ENCODE measurements around the gene RPUSD4. TPM values are rescaled to one million over a fixed set of nuclear protein-coding genes. Genes with fewer than 3 reads are reported as not detected.

RPUSD4 gene
- polyA plus RNA-seq, 1 of the 3 experiments (the other 2 are of a cell fraction), result 18.0 TPM

DNA sequence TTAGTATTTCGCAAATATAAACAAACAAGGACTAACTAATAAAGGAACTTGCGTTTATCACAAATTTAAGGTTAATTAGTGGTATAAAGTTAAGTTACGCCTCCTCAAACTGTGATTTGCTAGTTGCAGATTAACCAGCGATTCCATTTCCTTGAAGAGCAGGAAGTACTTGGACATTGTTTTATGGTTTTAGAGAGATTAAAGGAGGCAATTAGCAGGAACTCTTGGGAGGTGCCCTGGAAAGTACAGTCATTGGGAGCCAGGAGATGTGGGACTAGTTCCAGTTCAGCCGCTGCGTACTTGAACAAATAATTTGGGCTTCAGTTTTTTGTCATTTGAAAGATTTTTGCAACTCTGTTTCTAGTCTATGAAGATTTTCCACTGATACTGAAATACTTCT lies 3.4 kb upstream of the RPUSD4 start:
- Histone ChIP-seq H2AFZ (ENCODE audit: low read depth) (no peak overlapping the region), H3F3A (replicated peaks; ENCODE audit: insufficient read depth) (no peaks in the 10 kb centered on the region), H3K79me2 (ENCODE audit: insufficient read depth) (peaks cover 91% of the 10 kb centered on the region), H3K4me3 (ENCODE audit: low read depth in 2 of 2, low read length in 1 of 2) (no peak overlapping the region), H3K27ac (ENCODE audit: low read depth in 2 of 2, low read length in 1 of 2) (no peak overlapping the region), H3K4me1 (ENCODE audit: control insufficient read depth in 1 of 2, insufficient read depth in 2 of 2, low read depth in 1 of 2, low read length in 1 of 2) (peaks cover 9 to 11% of the 10 kb centered on the region in 2 experiments), H3K27me3 (ENCODE audit: insufficient read depth) (no peaks in the 10 kb centered on the region), H4K20me1 (ENCODE audit: insufficient read depth) (peaks cover 15% of the 10 kb centered on the region), H3K9me3 (no peaks in the 10 kb centered on the region), H3K9ac (no peak overlapping the region), H3K36me3 (replicated peaks in 1 of 2; ENCODE audit: control insufficient read depth in 1 of 2, insufficient read depth in 2 of 2, low read length in 1 of 2) (peaks cover 0 to 1% of the 10 kb centered on the region in 2 experiments), H3K4me2 (no peak overlapping the region), H3K9me2 (no peaks in the 10 kb centered on the region)
- CTCF ChIA-PET, result no interaction called here
- POLR2A ChIA-PET, result interaction anchor here (0.7 kb wide), 1 partner anchor 53 kb away, joined by 3 read pairs; no protein-coding TSS in a partner anchor
- TF ChIP-seq RAD21 (IDR thresholded peaks at IDR 0.05; ENCODE audit: low read length) (no peak), RXRA (IDR thresholded peaks at IDR 0.05; ENCODE audit: borderline replicate concordance, low read depth) (no peak), GATA2 (CRISPR knock-in tag; IDR thresholded peaks at IDR 0.05) (no peak), TAF1 (IDR thresholded peaks at IDR 0.05; ENCODE audit: borderline replicate concordance, low read depth, low read length) (no peak), FOSL2 (IDR thresholded peaks at IDR 0.05; ENCODE audit: borderline replicate concordance, low read depth) (no peak), FOXJ3 (CRISPR knock-in tag; IDR thresholded peaks at IDR 0.05) (no peak), EZH2phosphoT487 (IDR thresholded peaks at IDR 0.05; ENCODE audit: borderline replicate concordance, low read depth) (no peak), JUND (IDR thresholded peaks at IDR 0.05) (no peak), FOXM1 (IDR thresholded peaks at IDR 0.05; ENCODE audit: low read depth) (no peak), MXI1 (IDR thresholded peaks at IDR 0.05; ENCODE audit: low read depth, low read length) (no peak)
- TF ChIP-seq, protein P1, sequence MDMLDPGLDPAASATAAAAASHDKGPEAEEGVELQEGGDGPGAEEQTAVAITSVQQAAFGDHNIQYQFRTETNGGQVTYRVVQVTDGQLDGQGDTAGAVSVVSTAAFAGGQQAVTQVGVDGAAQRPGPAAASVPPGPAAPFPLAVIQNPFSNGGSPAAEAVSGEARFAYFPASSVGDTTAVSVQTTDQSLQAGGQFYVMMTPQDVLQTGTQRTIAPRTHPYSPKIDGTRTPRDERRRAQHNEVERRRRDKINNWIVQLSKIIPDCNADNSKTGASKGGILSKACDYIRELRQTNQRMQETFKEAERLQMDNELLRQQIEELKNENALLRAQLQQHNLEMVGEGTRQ (IDR thresholded peaks at IDR 0.05; ENCODE audit: borderline replicate concordance, low read depth, low read length), result no peak
- TF ChIP-seq, protein P2, sequence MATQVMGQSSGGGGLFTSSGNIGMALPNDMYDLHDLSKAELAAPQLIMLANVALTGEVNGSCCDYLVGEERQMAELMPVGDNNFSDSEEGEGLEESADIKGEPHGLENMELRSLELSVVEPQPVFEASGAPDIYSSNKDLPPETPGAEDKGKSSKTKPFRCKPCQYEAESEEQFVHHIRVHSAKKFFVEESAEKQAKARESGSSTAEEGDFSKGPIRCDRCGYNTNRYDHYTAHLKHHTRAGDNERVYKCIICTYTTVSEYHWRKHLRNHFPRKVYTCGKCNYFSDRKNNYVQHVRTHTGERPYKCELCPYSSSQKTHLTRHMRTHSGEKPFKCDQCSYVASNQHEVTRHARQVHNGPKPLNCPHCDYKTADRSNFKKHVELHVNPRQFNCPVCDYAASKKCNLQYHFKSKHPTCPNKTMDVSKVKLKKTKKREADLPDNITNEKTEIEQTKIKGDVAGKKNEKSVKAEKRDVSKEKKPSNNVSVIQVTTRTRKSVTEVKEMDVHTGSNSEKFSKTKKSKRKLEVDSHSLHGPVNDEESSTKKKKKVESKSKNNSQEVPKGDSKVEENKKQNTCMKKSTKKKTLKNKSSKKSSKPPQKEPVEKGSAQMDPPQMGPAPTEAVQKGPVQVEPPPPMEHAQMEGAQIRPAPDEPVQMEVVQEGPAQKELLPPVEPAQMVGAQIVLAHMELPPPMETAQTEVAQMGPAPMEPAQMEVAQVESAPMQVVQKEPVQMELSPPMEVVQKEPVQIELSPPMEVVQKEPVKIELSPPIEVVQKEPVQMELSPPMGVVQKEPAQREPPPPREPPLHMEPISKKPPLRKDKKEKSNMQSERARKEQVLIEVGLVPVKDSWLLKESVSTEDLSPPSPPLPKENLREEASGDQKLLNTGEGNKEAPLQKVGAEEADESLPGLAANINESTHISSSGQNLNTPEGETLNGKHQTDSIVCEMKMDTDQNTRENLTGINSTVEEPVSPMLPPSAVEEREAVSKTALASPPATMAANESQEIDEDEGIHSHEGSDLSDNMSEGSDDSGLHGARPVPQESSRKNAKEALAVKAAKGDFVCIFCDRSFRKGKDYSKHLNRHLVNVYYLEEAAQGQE (IDR thresholded peaks at IDR 0.05; ENCODE audit: low read depth, low read length), result no peak
- TF ChIP-seq, protein P3, sequence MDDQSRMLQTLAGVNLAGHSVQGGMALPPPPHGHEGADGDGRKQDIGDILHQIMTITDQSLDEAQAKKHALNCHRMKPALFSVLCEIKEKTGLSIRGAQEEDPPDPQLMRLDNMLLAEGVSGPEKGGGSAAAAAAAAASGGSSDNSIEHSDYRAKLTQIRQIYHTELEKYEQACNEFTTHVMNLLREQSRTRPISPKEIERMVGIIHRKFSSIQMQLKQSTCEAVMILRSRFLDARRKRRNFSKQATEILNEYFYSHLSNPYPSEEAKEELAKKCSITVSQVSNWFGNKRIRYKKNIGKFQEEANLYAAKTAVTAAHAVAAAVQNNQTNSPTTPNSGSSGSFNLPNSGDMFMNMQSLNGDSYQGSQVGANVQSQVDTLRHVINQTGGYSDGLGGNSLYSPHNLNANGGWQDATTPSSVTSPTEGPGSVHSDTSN (IDR thresholded peaks at IDR 0.05), result no peak
- TF ChIP-seq, protein P4, sequence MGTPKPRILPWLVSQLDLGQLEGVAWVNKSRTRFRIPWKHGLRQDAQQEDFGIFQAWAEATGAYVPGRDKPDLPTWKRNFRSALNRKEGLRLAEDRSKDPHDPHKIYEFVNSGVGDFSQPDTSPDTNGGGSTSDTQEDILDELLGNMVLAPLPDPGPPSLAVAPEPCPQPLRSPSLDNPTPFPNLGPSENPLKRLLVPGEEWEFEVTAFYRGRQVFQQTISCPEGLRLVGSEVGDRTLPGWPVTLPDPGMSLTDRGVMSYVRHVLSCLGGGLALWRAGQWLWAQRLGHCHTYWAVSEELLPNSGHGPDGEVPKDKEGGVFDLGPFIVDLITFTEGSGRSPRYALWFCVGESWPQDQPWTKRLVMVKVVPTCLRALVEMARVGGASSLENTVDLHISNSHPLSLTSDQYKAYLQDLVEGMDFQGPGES (IDR thresholded peaks at IDR 0.05; ENCODE audit: low read depth, low read length), result no peak
- WGBS (ENCODE audit: low lambda C conversion rate), result 56% methylated on average over 6 of the region's 6 CpGs
- DNase-seq, result no peak

Data from SK-N-SH (cell line).